HepG2 (cell line): ENCODE data around the gene NOXA1. TPM values are rescaled to one million over a fixed set of nuclear protein-coding genes. Genes with fewer than 3 reads are reported as not detected.

Experiments
- ATAC-seq: fragments of 200-7000 bp; cut with Tn5 transposase; 3 replicates; pipeline ENCODE4 v1.9.1; 2020; ENCODE audit warnings: mild to moderate bottlenecking, moderate library complexity
- BruUV-seq: library from RNA; stranded (reverse); fragments of 400-500 nt; replicated peaks from 2 replicates; lab custom pipeline; 2021; lab: Mats Ljungman, UMichigan
- CTCF ChIA-PET: fragments of 300-600 bp; formaldehyde crosslinking; extraction: SDS; loops from one replicate; lab custom pipeline; 2021; ENCODE audit warnings: low total read pairs, inconsistent platforms, low intra/inter-chr PET ratio; lab: Yijun Ruan, JAX
- POLR2A ChIA-PET: fragments of 350-600 bp; sonication (Branson Sonifier 250); formaldehyde crosslinking; loops from one replicate; lab custom pipeline; 2020; ENCODE audit warnings: antibody characterized with exemption, inconsistent platforms; lab: Yijun Ruan, JAX
- DNase-seq: peaks from one replicate; pipeline ENCODE4 v3.0.0-alpha.2; 2015; ENCODE audit warnings: low spot score
- FAIRE-seq: peaks from 3 replicates; lab custom pipeline; 2011; peaks lifted over from hg19 to GRCh38; lab: Jason Lieb, UNC
- H2AFZ ChIP-seq: one replicate; pipeline ENCODE4 v1.6.1; 2011; ENCODE audit warnings: low read length, inconsistent platforms
- H3K27ac ChIP-seq: fragments of 300-600 bp; 3 replicates; pipeline ENCODE4 v1.8.0; 2011; ENCODE audit warnings: mixed run types, mild to moderate bottlenecking, mixed read lengths, low read length, inconsistent platforms; ENCODE audit not compliant: insufficient read depth; ENCODE audit errors: extremely low read length
- H3K27me3 ChIP-seq, 2 experiments: fragments of 200-600 bp in 1 of 2; 2 replicates in 1 of 2; 3 replicates in 1 of 2; pipeline versions ENCODE4 v1.6.0 to v1.8.0; 2011; ENCODE audit warnings: low read length in 2 of 2, mild to moderate bottlenecking in 2 of 2, moderate library complexity in 2 of 2, inconsistent platforms in 1 of 2; ENCODE audit not compliant: insufficient read depth in 2 of 2, control insufficient read depth in 1 of 2
- H3K36me3 ChIP-seq, 2 experiments: fragments of 200-600 bp in 1 of 2; replicated peaks in 1 of 2; 2 replicates in 1 of 2; 3 replicates in 1 of 2; pipeline versions ENCODE4 v1.5.1 to v1.8.0; 2011; ENCODE audit warnings: low read length in 2 of 2, inconsistent platforms in 1 of 2; ENCODE audit not compliant: insufficient read depth in 2 of 2, control insufficient read depth in 1 of 2
- H3K4me1 ChIP-seq: 2 replicates; pipeline ENCODE4 v1.5.1; 2012; ENCODE audit warnings: low read length, inconsistent platforms; ENCODE audit not compliant: insufficient read depth
- H3K4me2 ChIP-seq: 2 replicates; pipeline ENCODE4 v1.6.0; 2011; ENCODE audit warnings: low read depth, low read length, inconsistent platforms
- H3K4me3 ChIP-seq, 3 experiments: fragments of 200-600 bp in 1 of 3; sonication (generic), shearing (Covaris generic) in 1 of 3; replicated peaks in 1 of 3; 2 replicates each; pipeline ENCODE4 v1.5.1; 2011 to 2016; ENCODE audit warnings: low read length in 3 of 3, inconsistent platforms in 2 of 3, low read depth in 2 of 3, mild to moderate bottlenecking in 2 of 3, control low read depth in 1 of 3, mixed read lengths in 1 of 3; ENCODE audit not compliant: insufficient read depth in 1 of 3
- H3K79me2 ChIP-seq: one replicate; pipeline ENCODE4 v1.6.1; 2011; ENCODE audit warnings: low read length, inconsistent platforms; ENCODE audit not compliant: insufficient read depth
- H3K9ac ChIP-seq: 2 replicates; pipeline ENCODE4 v1.6.0; 2011; ENCODE audit warnings: mild to moderate bottlenecking, low read depth, low read length, inconsistent platforms; ENCODE audit not compliant: insufficient read depth
- H3K9me3 ChIP-seq: 2 replicates; pipeline ENCODE4 v1.5.1; 2012; ENCODE audit warnings: mild to moderate bottlenecking, low read length
- H4K20me1 ChIP-seq: 2 replicates; pipeline ENCODE4 v1.6.0; 2011; ENCODE audit warnings: inconsistent platforms, mild to moderate bottlenecking, low read length, moderate library complexity; ENCODE audit not compliant: insufficient read depth
- ARID2 ChIP-seq: sonication (generic); formaldehyde crosslinking; IDR thresholded peaks from 2 replicates; pipeline ENCODE4 v1.8.1; 2022; ENCODE audit warnings: mild to moderate bottlenecking, missing genetic modification reagents, borderline replicate concordance
- JDP2 ChIP-seq: sonication (generic); formaldehyde crosslinking; IDR thresholded peaks from 2 replicates; pipeline ENCODE4 v1.8.1; 2022; ENCODE audit warnings: missing genetic modification reagents, borderline replicate concordance
- MNT ChIP-seq: fragments of 450-650 bp; IDR thresholded peaks from 2 replicates; pipeline ENCODE4 v1.6.1; 2016
- PAF1 ChIP-seq: IDR thresholded peaks from 2 replicates; pipeline ENCODE4 v1.6.1; 2016; ENCODE audit warnings: missing genetic modification reagents, missing compliant biosample characterization
- SMAD1 ChIP-seq: sonication (generic); formaldehyde crosslinking; IDR thresholded peaks from 2 replicates; pipeline ENCODE4 v1.4.0; 2020; ENCODE audit warnings: missing genetic modification reagents, low read depth, mild to moderate bottlenecking, borderline replicate concordance
- SP5 ChIP-seq: IDR thresholded peaks from 2 replicates; pipeline ENCODE4 v1.6.1; 2016; ENCODE audit warnings: low read depth, borderline replicate concordance
- ZMYM2 ChIP-seq: sonication (generic); formaldehyde crosslinking; IDR thresholded peaks from 2 replicates; pipeline ENCODE4 v1.8.0; 2022; ENCODE audit warnings: mild to moderate bottlenecking, missing genetic modification reagents
- ZNF337 ChIP-seq: sonication (generic); formaldehyde crosslinking; IDR thresholded peaks from 2 replicates; pipeline ENCODE4 v1.5.1; 2020; ENCODE audit warnings: missing genetic modification reagents, low read depth, mild to moderate bottlenecking, borderline replicate concordance
- ZNF562 ChIP-seq: sonication (generic); formaldehyde crosslinking; IDR thresholded peaks from 2 replicates; pipeline ENCODE4 v1.8.0; 2022; ENCODE audit warnings: missing genetic modification reagents, borderline replicate concordance
- WGBS: methylation state at CpG from one replicate; pipeline ENCODE4 v1.1.6; 2017; ENCODE audit warnings: low lambda C conversion rate; 5-methylcytosine and 5-hydroxymethylcytosine counted together
- in situ Hi-C: cut with HindIII; loops from 2 replicates; pipeline ENCODE4 v1.10.0; 2017; ENCODE audit warnings: low pct_unique_long_range_greater_than_20kb; ENCODE audit not compliant: extremely low pct_ligation_motif_present
- intact Hi-C: fragments of 100-400 bp; cut with micrococcal nuclease; formaldehyde crosslinking; loops from one replicate; pipeline ENCODE4 v1.10.0; 2022; ENCODE audit not compliant: unreplicated experiment
- polyA plus RNA-seq, 8 experiments: library from polyadenylated mRNA; depleted of rRNA in 3 of 8; stranded (reverse) in 7 of 8; unstranded in 1 of 8; fragments of >200 nt; fragmentation: Illumina TruSeq in 4 of 8; extraction: Trizol in 4 of 8; gene quantifications; 2 replicates each; pipeline versions ENCODE4 v1.2.1 to v1.2.3, GENCODE V29; 2011 to 2016; ENCODE audit warnings: low read depth in 4 of 8, missing spikeins in 1 of 8, mixed read lengths in 1 of 8; ENCODE audit not compliant: insufficient read depth in 1 of 8
- total RNA-seq, 5 experiments: library from RNA; depleted of rRNA; stranded (reverse); fragments of >200 nt; fragmentation: Illumina TruSeq; extraction: Trizol; gene quantifications; 2 replicates each; pipeline ENCODE4 v1.2.3, GENCODE V29; 2016; ENCODE audit warnings: low read depth in 1 of 5
- TF ChIP-seq, protein P1 (sequence below): sonication (generic); formaldehyde crosslinking; IDR thresholded peaks from 2 replicates; pipeline ENCODE4 v1.4.0; 2020; ENCODE audit warnings: mild to moderate bottlenecking, missing genetic modification reagents

Gene NOXA1
- total and polyA plus RNA-seq, 2 of the 13 experiments (the other 11 are each of a cell fraction or from before 2014, with no cell fraction given) = 0.78 to 1.2 TPM

DNA sequence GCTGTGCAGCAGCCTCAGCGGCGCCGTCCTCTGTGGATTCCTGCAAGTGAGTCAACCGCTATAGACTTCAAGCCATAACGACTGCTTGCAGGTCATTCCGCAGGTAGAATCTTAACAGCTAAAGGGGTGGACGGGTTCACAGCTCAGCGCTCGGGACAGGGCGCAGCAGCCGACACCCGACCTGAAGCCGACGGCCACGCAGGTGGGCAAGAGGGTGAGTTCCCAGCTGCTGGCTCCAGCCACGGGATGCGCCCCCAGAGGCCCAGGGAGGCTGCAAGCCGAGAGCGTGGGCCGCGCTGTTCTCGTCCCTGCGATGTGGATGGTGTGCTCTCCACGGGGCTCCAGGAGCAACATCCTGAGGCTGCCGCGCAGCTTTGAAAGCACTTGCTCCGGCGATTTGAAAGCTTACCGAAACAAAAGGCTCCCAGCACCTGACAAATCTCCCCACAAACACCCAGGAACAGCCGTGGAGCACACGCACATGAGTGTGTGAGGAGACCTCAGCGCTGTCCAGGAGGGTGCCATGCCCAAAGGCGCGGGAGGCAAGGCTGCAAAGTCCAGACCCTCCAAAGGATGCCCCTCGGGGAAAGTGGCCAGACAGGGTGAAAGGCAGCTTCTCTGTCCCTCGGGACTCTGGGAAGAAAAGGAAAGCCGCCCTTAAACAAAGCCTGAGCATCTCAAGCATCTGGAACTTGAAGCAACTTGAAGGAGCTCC is 48.9 kb upstream of the NOXA1 start (continued):
- TF ChIP-seq ZNF337 (CRISPR knock-in tag) (no peak), ARID2 (CRISPR knock-in tag) (no peak)

GRCh38 chr9:137375321-137376058 is 47.7 kb upstream of the NOXA1 start:
- no TSS peak for BruUV-seq
- Histone ChIP-seq H3K36me3 (no peaks in the 10 kb centered on the region), H3K9me3 (no peaks in the 10 kb centered on the region), H3K79me2 (no peaks in the 10 kb centered on the region), H3K4me3 (no peak overlapping the region), H3K27ac (no peak overlapping the region), H3K4me2 (no peak overlapping the region), H2AFZ (no peak overlapping the region), H3K9ac (no peak overlapping the region), H3K4me1 (0 out of 2 replicates have a peak, but pooled peaks cover 1% of the 10 kb centered on the region), H3K27me3 (no peaks in the 10 kb centered on the region), H4K20me1 (no peaks in the 10 kb centered on the region)
- DNase-seq (no peak), FAIRE-seq (no peak), ATAC-seq (no peak)
- CTCF ChIA-PET = no interaction called here
- in situ Hi-C loops (no loop called here), intact Hi-C loops (no loop called here)
- WGBS = 78% methylated on average over 10 of the region's 11 CpGs
- POLR2A ChIA-PET = interaction anchor here (1.2 kb wide), 1 partner anchor 48 kb away, joined by 3 read pairs; the partner anchor contains the start of genes EXD3 and NOXA1
- no peak for TF ChIP-seq SMAD1 (CRISPR knock-in tag)
- TF ChIP-seq SP5 (CRISPR knock-in tag) = no peak
- TF ChIP-seq JDP2 = no peak
- no peak for TF ChIP-seq MNT
- TF ChIP-seq PAF1 (CRISPR knock-in tag) = no peak
- no peak for TF ChIP-seq ZMYM2 (CRISPR knock-in tag)
- no peak for TF ChIP-seq ZNF562 (CRISPR knock-in tag)
- TF ChIP-seq, protein P1, sequence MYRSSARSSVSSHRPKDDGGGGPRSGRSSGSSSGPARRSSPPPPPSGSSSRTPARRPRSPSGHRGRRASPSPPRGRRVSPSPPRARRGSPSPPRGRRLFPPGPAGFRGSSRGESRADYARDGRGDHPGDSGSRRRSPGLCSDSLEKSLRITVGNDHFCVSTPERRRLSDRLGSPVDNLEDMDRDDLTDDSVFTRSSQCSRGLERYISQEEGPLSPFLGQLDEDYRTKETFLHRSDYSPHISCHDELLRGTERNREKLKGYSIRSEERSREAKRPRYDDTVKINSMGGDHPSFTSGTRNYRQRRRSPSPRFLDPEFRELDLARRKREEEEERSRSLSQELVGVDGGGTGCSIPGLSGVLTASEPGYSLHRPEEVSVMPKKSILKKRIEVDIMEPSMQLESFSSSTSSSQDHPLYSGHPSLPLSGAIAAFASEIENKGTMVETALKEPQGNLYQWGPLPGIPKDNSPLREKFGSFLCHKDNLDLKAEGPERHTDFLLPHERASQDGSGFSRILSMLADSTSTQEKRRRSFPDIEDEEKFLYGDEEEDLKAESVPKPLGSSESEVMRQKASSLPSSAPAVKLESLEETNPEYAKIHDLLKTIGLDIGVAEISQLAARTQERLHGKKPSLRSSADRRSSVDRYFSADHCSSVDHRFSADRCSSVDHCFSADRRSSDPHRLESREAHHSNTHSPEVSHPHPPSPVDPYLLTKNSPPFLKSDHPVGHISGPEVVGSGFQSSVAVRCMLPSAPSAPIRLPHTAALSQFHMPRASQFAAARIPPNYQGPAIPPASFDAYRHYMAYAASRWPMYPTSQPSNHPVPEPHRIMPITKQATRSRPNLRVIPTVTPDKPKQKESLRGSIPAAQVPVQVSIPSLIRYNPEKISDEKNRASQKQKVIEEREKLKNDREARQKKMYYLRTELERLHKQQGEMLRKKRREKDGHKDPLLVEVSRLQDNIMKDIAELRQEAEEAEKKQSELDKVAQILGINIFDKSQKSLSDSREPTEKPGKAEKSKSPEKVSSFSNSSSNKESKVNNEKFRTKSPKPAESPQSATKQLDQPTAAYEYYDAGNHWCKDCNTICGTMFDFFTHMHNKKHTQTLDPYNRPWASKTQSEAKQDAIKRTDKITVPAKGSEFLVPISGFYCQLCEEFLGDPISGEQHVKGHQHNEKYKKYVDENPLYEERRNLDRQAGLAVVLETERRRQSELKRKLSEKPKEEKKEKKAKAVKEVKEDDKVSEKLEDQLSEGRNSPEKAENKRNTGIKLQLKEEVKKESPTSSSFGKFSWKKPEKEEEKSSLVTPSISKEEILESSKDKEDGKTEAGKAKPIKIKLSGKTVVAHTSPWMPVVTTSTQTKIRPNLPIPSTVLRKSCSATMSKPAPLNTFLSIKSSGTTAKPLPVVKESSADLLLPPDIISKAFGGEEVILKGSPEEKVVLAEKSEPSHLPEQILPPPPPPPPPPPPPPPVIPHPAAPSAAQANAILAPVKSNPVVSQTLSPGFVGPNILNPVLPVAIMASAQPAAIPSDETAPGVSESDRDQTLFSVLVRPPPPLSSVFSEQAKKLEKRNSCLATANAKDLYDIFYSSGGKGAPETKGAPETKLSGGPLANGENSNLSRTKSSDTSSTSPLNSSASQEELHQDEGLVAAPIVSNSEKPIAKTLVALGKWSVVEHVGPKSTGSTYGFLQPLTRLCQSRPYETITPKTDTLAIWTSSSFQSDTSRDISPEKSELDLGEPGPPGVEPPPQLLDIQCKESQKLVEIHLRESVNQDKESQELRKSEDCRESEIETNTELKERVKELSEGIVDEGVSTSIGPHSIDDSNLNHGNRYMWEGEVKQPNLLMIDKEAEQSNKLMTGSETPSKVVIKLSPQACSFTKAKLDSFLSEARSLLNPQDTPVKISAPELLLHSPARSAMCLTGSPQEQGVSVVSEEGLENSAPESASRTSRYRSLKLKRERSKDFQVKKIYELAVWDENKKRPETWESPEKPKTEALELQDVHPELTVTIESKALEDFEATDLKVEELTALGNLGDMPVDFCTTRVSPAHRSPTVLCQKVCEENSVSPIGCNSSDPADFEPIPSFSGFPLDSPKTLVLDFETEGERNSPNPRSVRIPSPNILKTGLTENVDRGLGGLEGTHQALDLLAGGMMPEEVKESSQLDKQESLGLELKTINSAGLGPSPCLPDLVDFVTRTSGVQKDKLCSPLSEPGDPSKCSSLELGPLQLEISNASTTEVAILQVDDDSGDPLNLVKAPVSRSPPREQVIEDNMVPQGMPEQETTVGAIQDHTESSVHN (CRISPR knock-in tag) = no peak
